KMS-11 (cell line): ENCODE data around the gene RNF2.

Experiments used
- H2AFZ ChIP-seq: fragments of 200-600 bp; sonication (generic); 2 replicates; pipeline ENCODE4 v1.6.1; 2016; ENCODE audit warnings: antibody characterized with exemption, mixed run types, low read depth
- H3K27ac ChIP-seq: fragments of 200-600 bp; sonication (generic); 2 replicates; pipeline ENCODE4 v1.6.1; 2016; ENCODE audit warnings: mild to moderate bottlenecking, mixed run types
- H3K27me3 ChIP-seq: fragments of 200-600 bp; sonication (generic); 2 replicates; pipeline ENCODE4 v1.6.1; 2017; ENCODE audit warnings: mild to moderate bottlenecking, low read depth, mixed run types, moderate library complexity; ENCODE audit not compliant: insufficient read depth
- H3K36me3 ChIP-seq: fragments of 200-600 bp; sonication (generic); 2 replicates; pipeline ENCODE4 v1.6.1; 2017; ENCODE audit warnings: mild to moderate bottlenecking, mixed run types; ENCODE audit not compliant: insufficient read depth
- H3K4me1 ChIP-seq: fragments of 200-600 bp; sonication (generic); 2 replicates; pipeline ENCODE4 v1.6.1; 2016; ENCODE audit warnings: mild to moderate bottlenecking, low read depth, mixed run types; ENCODE audit not compliant: poor library complexity, severe bottlenecking
- H3K4me2 ChIP-seq: fragments of 200-600 bp; sonication (generic); 2 replicates; pipeline ENCODE4 v1.7.0; 2016; ENCODE audit warnings: mild to moderate bottlenecking, mixed run types
- H3K4me3 ChIP-seq: fragments of 200-600 bp; sonication (generic); IDR thresholded peaks from 2 replicates; pipeline ENCODE4 v1.6.1; 2017; ENCODE audit warnings: low read depth, low read length, mixed read lengths; ENCODE audit not compliant: insufficient read depth
- H3K79me2 ChIP-seq: fragments of 200-600 bp; sonication (generic); 2 replicates; pipeline ENCODE4 v1.6.1; 2016; ENCODE audit warnings: low read depth, mixed run types; ENCODE audit not compliant: insufficient read depth
- H3K9ac ChIP-seq: fragments of 200-600 bp; sonication (generic); 2 replicates; pipeline ENCODE4 v1.6.1; 2016; ENCODE audit warnings: mild to moderate bottlenecking, mixed run types
- H4K20me1 ChIP-seq: fragments of 200-600 bp; sonication (generic); 2 replicates; pipeline ENCODE4 v1.6.1; 2016; ENCODE audit warnings: mild to moderate bottlenecking, mixed run types; ENCODE audit not compliant: insufficient read depth
- TF ChIP-seq, protein P1 (sequence below): fragments of 200-600 bp; sonication (generic); conservative IDR thresholded peaks from 2 replicates; pipeline ENCODE4 v1.6.1; 2017; ENCODE audit warnings: low read depth, mild to moderate bottlenecking, antibody characterized with exemption, low read length, moderate library complexity, mixed read lengths

Gene RNF2

DNA sequence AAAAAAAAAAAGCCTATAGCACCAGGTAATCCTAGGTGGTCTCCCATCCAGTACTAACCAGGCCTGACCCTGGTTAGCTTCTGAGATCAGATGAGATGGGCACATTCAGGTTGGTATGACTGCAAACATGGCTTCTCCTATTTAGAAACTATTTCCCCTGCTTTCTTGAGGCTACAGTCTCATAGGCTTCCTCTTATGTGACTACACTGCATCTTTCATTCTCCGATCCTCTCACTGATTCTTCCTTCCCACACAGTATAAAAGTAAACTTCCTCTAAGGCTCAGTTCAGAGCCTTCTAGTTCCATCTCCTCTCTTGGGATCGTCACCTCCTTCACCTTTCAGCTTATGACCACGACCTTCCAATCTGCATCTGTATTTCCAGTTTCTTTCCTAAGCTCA lies 30.4 kb upstream of the RNF2 start:
- TF ChIP-seq, protein P1, sequence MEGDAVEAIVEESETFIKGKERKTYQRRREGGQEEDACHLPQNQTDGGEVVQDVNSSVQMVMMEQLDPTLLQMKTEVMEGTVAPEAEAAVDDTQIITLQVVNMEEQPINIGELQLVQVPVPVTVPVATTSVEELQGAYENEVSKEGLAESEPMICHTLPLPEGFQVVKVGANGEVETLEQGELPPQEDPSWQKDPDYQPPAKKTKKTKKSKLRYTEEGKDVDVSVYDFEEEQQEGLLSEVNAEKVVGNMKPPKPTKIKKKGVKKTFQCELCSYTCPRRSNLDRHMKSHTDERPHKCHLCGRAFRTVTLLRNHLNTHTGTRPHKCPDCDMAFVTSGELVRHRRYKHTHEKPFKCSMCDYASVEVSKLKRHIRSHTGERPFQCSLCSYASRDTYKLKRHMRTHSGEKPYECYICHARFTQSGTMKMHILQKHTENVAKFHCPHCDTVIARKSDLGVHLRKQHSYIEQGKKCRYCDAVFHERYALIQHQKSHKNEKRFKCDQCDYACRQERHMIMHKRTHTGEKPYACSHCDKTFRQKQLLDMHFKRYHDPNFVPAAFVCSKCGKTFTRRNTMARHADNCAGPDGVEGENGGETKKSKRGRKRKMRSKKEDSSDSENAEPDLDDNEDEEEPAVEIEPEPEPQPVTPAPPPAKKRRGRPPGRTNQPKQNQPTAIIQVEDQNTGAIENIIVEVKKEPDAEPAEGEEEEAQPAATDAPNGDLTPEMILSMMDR: no peak
- Histone ChIP-seq H3K27ac (no peak overlapping the region), H3K4me1 (no peaks in the 10 kb centered on the region), H3K79me2 (no peaks in the 10 kb centered on the region), H3K9ac (no peak overlapping the region), H3K4me2 (no peak overlapping the region), H4K20me1 (no peaks in the 10 kb centered on the region), H3K4me3 (no peak overlapping the region), H3K36me3 (no peaks in the 10 kb centered on the region), H2AFZ (no peak overlapping the region), H3K27me3 (no peaks in the 10 kb centered on the region)

DNA sequence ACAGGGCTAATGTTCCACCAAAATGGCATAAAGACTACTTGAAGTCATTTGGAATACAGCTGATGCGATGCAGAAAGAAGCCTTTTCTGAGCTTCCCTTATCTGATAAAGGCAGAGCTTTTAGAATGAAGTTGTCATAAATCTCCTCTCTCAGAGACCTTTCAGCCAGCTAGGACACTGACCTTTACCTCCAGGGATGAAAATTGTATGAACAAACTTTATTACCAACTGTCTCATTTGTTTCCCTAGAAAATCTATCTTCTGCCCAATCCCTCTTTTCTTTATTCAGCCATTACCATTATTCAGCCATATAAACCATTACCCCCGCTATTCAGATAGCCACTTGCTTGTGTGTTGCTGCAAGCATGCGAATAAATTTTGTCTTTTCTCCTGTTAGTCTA lies 29.7 kb upstream of the RNF2 start:
- no peaks in the 10 kb centered on the region for H3K4me1 ChIP-seq
- H3K27ac ChIP-seq: no peak overlapping the region
- H3K4me3 ChIP-seq: no peak overlapping the region
- H3K79me2 ChIP-seq: no peaks in the 10 kb centered on the region
- no peak overlapping the region for H3K4me2 ChIP-seq
- H2AFZ ChIP-seq: no peak overlapping the region
- no peaks in the 10 kb centered on the region for H4K20me1 ChIP-seq
- no peak overlapping the region for H3K9ac ChIP-seq
- no peaks in the 10 kb centered on the region for H3K36me3 ChIP-seq
- no peaks in the 10 kb centered on the region for H3K27me3 ChIP-seq
- TF ChIP-seq, protein P1: no peak

DNA sequence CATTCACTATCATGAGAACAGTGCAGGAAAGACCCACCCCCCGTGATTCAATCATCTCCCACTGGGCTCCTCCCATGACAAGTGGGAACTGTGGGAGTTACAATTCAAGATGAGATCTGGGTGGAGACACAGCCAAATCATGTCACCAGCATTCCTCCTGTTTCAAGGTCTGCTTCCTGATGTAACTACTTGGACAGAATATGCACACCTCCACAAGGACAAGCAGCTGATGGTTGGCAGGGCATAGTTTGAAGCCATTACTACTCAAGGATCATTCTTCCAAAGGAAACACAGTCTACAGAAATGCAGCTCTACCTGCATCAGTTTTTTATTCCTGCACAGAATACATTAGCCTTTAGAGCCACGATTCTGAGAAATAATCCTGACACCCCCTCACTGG lies 28.5 kb upstream of the RNF2 start:
- Histone ChIP-seq H4K20me1 (no peaks in the 10 kb centered on the region), H3K9ac (no peak overlapping the region), H3K79me2 (no peaks in the 10 kb centered on the region), H3K4me3 (no peak overlapping the region), H3K36me3 (no peaks in the 10 kb centered on the region), H3K4me2 (no peak overlapping the region), H3K27me3 (no peaks in the 10 kb centered on the region), H2AFZ (no peak overlapping the region), H3K4me1 (no peaks in the 10 kb centered on the region), H3K27ac (no peak overlapping the region)
- TF ChIP-seq, protein P1: no peak

DNA sequence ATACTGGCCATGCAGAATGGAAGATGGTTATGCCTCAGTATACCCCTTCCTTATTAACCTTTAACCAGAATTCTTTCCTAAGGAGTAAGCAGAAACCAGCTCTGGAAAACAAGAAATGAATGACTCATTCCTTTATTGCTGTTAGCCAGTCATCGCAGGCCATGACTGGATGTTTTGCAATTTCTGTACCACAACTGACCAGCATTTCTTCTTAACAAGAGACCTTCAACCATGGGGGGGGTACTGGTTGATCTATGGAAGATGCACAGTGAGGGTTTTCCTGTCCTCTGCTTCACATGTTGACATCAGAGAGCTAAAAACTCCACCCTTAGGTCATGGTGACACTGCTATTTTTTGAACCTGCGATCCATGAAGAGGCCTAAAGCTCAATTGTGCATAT lies 28.0 kb upstream of the RNF2 start:
- Histone ChIP-seq H3K9ac (no peak overlapping the region), H3K27ac (no peak overlapping the region), H3K79me2 (no peaks in the 10 kb centered on the region), H3K4me3 (no peak overlapping the region), H2AFZ (no peak overlapping the region), H3K4me2 (no peak overlapping the region), H3K36me3 (no peaks in the 10 kb centered on the region), H3K4me1 (no peaks in the 10 kb centered on the region), H3K27me3 (no peaks in the 10 kb centered on the region), H4K20me1 (no peaks in the 10 kb centered on the region)
- TF ChIP-seq, protein P1: no peak

DNA sequence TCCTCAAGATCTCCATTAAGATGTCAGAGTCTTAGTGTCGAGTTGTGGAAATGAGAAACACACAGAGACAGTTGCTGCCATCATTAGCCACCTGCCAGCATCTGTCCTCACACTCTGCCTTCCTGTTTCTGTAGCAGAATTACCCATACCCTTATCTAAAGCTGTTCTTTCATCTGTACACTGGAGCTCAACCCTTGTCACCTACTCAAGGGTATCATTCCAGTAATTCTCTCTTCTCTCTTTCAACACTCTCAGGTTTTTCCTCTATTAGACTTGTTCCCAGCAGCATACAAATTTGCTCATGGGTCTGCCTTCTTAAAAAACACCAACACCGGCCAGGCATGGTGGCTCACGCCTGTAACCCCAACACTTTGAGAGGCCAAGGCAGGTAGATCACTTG lies 27.4 kb upstream of the RNF2 start:
- no peaks in the 10 kb centered on the region for H4K20me1 ChIP-seq
- no peak overlapping the region for H2AFZ ChIP-seq
- H3K27ac ChIP-seq: no peak overlapping the region
- TF ChIP-seq, protein P1: no peak
- H3K4me3 ChIP-seq: no peak overlapping the region
- no peaks in the 10 kb centered on the region for H3K79me2 ChIP-seq
- no peaks in the 10 kb centered on the region for H3K4me1 ChIP-seq
- no peaks in the 10 kb centered on the region for H3K36me3 ChIP-seq
- no peak overlapping the region for H3K9ac ChIP-seq
- H3K27me3 ChIP-seq: no peaks in the 10 kb centered on the region
- no peak overlapping the region for H3K4me2 ChIP-seq
